Calu3 (cell line): ENCODE data around the gene CST9. TPM values are rescaled to one million over a fixed set of nuclear protein-coding genes. Genes with fewer than 3 reads are reported as not detected.

Experiments
- BruUV-seq: library from RNA; stranded (reverse); fragments of 400-500 nt; replicated peaks from 2 replicates; lab custom pipeline; 2021; lab: Mats Ljungman, UMichigan
- CTCF ChIA-PET: fragments of 300-600 bp; sonication (Branson Sonifier 250); formaldehyde crosslinking; loops from one replicate; lab custom pipeline; 2022; ENCODE audit warnings: antibody characterized with exemption; lab: Charles Lee
- DNase-seq: peaks from one replicate; pipeline ENCODE4 v3.0.0; 2022
- H3K27ac Mint-ChIP-seq: one replicate; pipeline ENCODE4 v1.8.0; 2022; ENCODE audit warnings: mixed read lengths; ENCODE audit not compliant: unreplicated experiment
- H3K27me3 Mint-ChIP-seq: one replicate; pipeline ENCODE4 v1.8.0; 2022; ENCODE audit warnings: mixed read lengths; ENCODE audit not compliant: unreplicated experiment
- H3K36me3 Mint-ChIP-seq: one replicate; pipeline ENCODE4 v1.8.0; 2022; ENCODE audit warnings: mild to moderate bottlenecking, moderate library complexity, mixed read lengths; ENCODE audit not compliant: insufficient read depth, unreplicated experiment
- H3K4me1 Mint-ChIP-seq: one replicate; pipeline ENCODE4 v1.8.0; 2022; ENCODE audit warnings: mild to moderate bottlenecking, low read depth, mixed read lengths; ENCODE audit not compliant: unreplicated experiment
- H3K4me3 Mint-ChIP-seq: one replicate; pipeline ENCODE4 v1.8.0; 2022; ENCODE audit warnings: mild to moderate bottlenecking, low read depth, moderate library complexity, mixed read lengths; ENCODE audit not compliant: unreplicated experiment
- H3K9me3 Mint-ChIP-seq: one replicate; pipeline ENCODE4 v1.8.0; 2022; ENCODE audit warnings: low read depth, mixed read lengths; ENCODE audit not compliant: unreplicated experiment
- intact Hi-C: fragments of 100-400 bp; cut with micrococcal nuclease; formaldehyde crosslinking; loops from one replicate; pipeline ENCODE4 v1.10.0; 2022; ENCODE audit not compliant: unreplicated experiment
- total RNA-seq: library from RNA; stranded (reverse); gene quantifications from 2 replicates; pipeline ENCODE4 v1.2.3, GENCODE V29; 2022
- TF ChIP-seq, protein P1 (sequence below): fragments of 200-600 bp; IDR thresholded peaks from one replicate; pipeline ENCODE4 v1.8.0; 2022; ENCODE audit warnings: antibody characterized with exemption; ENCODE audit not compliant: unreplicated experiment

CST9 gene
- total RNA-seq, 1 experiment from 2014 or later: not detected

DNA sequence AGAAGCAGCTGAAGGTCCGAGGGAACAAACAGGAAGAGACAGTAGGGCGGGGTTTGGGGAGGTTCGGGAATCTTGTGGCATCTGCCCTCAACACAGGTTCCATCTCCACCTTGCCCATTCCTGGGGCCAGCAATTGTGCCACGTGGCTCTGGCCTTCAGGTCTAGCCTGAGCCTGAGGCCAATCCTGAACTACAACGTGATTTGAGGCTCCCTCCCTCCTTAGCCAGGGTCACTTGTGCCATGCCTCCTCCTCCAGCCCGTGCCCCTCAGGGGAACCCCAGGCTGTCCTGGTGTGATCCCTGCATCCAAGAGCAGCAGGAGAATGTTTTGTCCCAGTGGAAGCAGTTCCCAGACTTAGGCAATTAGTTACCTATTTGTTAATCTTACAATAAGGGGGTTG is 3.0 kb downstream of the CST9 start:
- Mint-ChIP-seq H3K27me3 (no peaks in the 10 kb centered on the region), H3K4me1 (no peaks in the 10 kb centered on the region), H3K27ac (no peak overlapping the region), H3K36me3 (no peaks in the 10 kb centered on the region), H3K9me3 (no peaks in the 10 kb centered on the region), H3K4me3 (no peak overlapping the region)
- CTCF ChIA-PET: no interaction called here
- no peak for DNase-seq
- intact Hi-C loops: no loop called here
- TF ChIP-seq, protein P1, sequence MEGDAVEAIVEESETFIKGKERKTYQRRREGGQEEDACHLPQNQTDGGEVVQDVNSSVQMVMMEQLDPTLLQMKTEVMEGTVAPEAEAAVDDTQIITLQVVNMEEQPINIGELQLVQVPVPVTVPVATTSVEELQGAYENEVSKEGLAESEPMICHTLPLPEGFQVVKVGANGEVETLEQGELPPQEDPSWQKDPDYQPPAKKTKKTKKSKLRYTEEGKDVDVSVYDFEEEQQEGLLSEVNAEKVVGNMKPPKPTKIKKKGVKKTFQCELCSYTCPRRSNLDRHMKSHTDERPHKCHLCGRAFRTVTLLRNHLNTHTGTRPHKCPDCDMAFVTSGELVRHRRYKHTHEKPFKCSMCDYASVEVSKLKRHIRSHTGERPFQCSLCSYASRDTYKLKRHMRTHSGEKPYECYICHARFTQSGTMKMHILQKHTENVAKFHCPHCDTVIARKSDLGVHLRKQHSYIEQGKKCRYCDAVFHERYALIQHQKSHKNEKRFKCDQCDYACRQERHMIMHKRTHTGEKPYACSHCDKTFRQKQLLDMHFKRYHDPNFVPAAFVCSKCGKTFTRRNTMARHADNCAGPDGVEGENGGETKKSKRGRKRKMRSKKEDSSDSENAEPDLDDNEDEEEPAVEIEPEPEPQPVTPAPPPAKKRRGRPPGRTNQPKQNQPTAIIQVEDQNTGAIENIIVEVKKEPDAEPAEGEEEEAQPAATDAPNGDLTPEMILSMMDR: no peak
- BruUV-seq: no TSS peak

DNA sequence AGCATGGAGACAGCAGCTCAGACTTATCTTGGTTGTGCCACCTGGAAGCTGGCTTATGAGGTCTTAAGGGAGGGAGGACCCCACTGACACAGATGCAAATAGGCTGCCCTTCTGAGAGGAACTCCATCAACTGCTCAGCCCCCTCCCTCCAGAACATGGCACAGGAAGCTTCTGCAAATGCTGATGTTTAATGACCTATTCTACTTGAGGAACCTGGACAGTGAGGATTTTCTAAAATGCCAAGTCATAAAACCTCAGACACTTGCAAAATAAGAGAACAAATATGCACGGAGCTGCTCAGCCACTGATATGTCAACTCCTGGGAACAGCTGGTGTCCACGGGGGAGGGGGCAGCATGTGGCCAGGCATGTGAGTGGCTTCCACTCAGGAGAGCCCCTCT is 3.5 kb downstream of the CST9 start:
- no peaks in the 10 kb centered on the region for H3K4me1 Mint-ChIP-seq
- no peaks in the 10 kb centered on the region for H3K36me3 Mint-ChIP-seq
- no peak overlapping the region for H3K4me3 Mint-ChIP-seq
- H3K9me3 Mint-ChIP-seq: no peaks in the 10 kb centered on the region
- no peak overlapping the region for H3K27ac Mint-ChIP-seq
- no TSS peak for BruUV-seq
- no peaks in the 10 kb centered on the region for H3K27me3 Mint-ChIP-seq
- intact Hi-C loops: no loop called here
- TF ChIP-seq, protein P1: no peak
- DNase-seq: no peak
- CTCF ChIA-PET: no interaction called here

DNA sequence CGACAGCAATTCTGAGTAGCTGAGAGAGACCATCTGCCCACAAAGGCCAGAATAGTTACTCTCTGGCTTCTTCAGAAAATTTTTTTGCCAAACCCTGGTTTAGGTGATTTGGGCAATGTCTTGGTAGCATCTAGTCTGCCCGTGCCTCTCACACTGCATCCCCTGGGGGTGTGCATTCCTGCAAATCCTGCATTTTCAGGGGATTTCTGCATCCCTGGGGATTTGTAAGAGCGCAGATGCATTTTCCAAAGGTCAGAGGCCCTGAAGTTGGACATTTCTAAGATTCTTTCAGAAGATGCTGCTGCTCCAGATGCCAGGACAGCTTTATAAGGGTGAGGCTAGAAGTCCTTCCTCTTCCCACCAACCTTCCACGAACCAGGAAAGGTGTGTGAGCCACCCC is 4.0 kb downstream of the CST9 start:
- Mint-ChIP-seq H3K9me3 (no peaks in the 10 kb centered on the region), H3K4me3 (no peak overlapping the region), H3K27me3 (no peaks in the 10 kb centered on the region), H3K4me1 (no peaks in the 10 kb centered on the region), H3K36me3 (no peaks in the 10 kb centered on the region), H3K27ac (no peak overlapping the region)
- intact Hi-C loops: no loop called here
- CTCF ChIA-PET: no interaction called here
- BruUV-seq: no TSS peak
- DNase-seq: no peak
- TF ChIP-seq, protein P1: no peak

DNA sequence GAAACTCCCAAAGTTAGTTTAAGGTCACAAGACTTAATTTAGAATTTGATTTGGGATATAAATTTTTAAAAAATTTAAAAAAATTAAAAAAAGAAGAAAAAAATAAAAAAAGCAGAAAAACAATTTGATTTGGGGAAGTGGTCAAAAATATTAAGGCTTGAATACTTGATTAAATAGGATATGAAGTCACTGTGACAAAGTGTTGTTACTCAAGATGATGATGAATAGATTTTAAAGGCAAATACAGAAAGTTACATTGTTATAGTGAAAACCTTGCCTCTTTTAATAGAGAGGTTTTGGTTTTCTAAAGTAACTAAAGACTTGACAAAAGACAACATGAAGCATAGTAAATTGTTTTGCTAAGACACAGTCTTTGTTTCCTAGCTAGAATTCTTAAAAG is 7.2 kb downstream of the CST9 start:
- no peak for DNase-seq
- H3K4me3 Mint-ChIP-seq: no peak overlapping the region
- TF ChIP-seq, protein P1: no peak
- no TSS peak for BruUV-seq
- CTCF ChIA-PET: no interaction called here
- H3K36me3 Mint-ChIP-seq: no peaks in the 10 kb centered on the region
- intact Hi-C loops: no loop called here
- no peaks in the 10 kb centered on the region for H3K9me3 Mint-ChIP-seq
- H3K27me3 Mint-ChIP-seq: no peaks in the 10 kb centered on the region
- H3K4me1 Mint-ChIP-seq: no peaks in the 10 kb centered on the region
- no peak overlapping the region for H3K27ac Mint-ChIP-seq
